ENCODE measurements around the gene PPIF. TPM values are rescaled to one million over a fixed set of nuclear protein-coding genes. Genes with fewer than 3 reads are reported as not detected.

Gene PPIF
- total RNA-seq, 4 donors from 2014 or later: 37.2 to 149 (median 51.6) TPM

DNA sequence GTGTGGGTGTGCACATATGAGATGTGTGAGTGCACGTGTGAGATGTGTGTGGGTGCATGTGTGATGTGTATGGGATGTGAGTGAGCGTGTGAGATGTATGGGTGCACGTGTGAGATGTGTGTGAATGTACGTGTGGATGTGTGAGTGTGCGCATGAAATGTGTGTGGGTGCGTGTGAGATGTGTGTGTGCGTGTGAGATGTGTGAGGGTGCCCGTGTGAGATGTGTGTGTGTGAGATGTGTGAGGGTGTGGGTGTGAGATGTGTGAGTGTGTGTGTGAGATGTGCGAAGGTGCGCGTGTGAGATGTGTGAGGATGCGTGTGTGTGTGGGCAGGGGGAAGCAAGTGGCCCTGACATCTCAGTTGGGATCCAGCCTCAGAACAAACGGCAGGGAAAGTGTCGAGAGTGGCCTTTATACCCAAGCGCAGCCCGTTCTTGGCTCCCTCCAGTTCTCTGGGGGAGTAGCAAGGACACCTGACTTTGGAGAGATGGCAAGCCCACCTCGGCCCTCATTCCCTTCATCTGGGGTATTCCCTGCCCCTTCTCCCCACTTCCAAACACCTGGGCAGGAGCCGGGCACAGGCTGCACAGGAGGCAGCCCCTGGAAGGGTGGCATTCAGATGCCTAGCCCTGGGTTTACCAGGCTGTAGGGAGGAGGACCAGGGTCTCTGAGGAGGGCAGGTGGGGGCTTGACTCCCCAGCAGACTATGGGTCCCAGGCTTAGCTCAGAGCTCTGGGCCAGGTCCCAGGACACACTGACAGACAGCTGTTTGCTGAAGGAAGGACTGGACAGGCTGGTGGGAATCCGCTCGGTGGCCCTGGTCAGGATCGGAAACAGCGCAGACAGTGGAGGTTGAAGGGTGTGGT is 31.6 kb downstream of the PPIF start:
- no peak overlapping the region for H3K4me3 ChIP-seq
- H3K27ac ChIP-seq: peak overlapping the region; percentile 62 to 91 (median 86)
- H3K9me3 ChIP-seq: no peaks in the 10 kb centered on the region
- no peaks in the 10 kb centered on the region for H3K27me3 ChIP-seq
- H3K4me1 ChIP-seq: peaks cover 30 to 47% (median 36%) of the 10 kb centered on the region in 4 donors
- in situ Hi-C loops (cut with MboI; ENCODE audit: low pct_ligation_motif_present in 1 of 4, low pct_unique_long_range_greater_than_20kb in 1 of 4, low sequenced_read_pairs in 3 of 4): loop anchor here (5.0 to 10.0 kb wide), 3 partner anchors 86 to 96 kb away; no protein-coding TSS in a partner anchor
- TF ChIP-seq POLR2AphosphoS5 (IDR thresholded peaks at IDR 0.05) (no peak), EP300 (IDR thresholded peaks at IDR 0.05; ENCODE audit: low read depth) (no peak), POLR2A (IDR thresholded peaks at IDR 0.05) (no peak)
- TF ChIP-seq, protein P1, sequence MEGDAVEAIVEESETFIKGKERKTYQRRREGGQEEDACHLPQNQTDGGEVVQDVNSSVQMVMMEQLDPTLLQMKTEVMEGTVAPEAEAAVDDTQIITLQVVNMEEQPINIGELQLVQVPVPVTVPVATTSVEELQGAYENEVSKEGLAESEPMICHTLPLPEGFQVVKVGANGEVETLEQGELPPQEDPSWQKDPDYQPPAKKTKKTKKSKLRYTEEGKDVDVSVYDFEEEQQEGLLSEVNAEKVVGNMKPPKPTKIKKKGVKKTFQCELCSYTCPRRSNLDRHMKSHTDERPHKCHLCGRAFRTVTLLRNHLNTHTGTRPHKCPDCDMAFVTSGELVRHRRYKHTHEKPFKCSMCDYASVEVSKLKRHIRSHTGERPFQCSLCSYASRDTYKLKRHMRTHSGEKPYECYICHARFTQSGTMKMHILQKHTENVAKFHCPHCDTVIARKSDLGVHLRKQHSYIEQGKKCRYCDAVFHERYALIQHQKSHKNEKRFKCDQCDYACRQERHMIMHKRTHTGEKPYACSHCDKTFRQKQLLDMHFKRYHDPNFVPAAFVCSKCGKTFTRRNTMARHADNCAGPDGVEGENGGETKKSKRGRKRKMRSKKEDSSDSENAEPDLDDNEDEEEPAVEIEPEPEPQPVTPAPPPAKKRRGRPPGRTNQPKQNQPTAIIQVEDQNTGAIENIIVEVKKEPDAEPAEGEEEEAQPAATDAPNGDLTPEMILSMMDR (IDR thresholded peaks at IDR 0.05): no peak
- peak; percentile 6 for DNase-seq
- intact Hi-C loops (cut with DNase I; ENCODE audit: low total_unique reads): no loop called here
- no peaks in the 10 kb centered on the region for H3K36me3 ChIP-seq
- 77 to 90% methylated on average over 11 to 22 of the region's 22 CpGs for WGBS, 2 donors (ENCODE audit: low coverage in 1 of 2)

DNA sequence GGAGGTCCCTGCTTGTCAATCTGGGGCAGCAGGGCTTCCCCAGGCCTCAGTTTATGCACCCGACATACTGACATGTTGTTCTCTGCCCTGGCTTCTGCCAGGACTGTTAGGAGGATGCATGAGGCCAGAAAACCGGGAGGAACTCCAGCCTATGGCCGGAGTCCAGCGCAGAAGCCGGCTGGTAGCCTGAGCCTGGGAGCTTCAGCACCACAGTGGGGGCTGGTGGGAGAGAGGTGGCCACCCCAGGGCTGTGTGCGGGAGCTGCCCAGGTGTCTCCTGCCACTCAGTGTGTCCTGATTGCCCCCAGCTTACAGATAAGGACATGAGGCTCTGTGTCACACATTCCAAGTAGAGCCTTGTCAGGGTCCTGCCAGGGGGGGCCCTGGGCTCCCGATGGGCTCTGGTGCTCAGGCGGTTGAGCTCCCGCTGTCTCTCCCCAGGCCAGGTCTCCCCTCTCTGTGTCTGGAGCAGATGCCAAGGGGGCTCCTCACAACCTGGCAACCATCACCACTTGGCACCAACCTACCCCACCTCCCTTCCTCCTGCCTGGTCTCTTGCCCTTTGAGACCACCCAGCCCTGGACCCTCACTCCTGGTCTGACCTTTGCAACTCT is 32.3 kb downstream of the PPIF start:
- Histone ChIP-seq H3K27me3 (no peaks in the 10 kb centered on the region), H3K4me1 (peaks cover 30 to 47% (median 36%) of the 10 kb centered on the region in 4 donors), H3K4me3 (no peak overlapping the region), H3K27ac (peak overlapping the region; percentile 62 to 91 (median 86)), H3K9me3 (no peaks in the 10 kb centered on the region), H3K36me3 (no peaks in the 10 kb centered on the region)
- 60% methylated on average over 6 of the region's 9 CpGs; no CpG with 5 or more reads in 1 of the 2 donors for WGBS, 2 donors (ENCODE audit: low coverage in 1 of 2)
- in situ Hi-C loops (cut with MboI; ENCODE audit: low pct_ligation_motif_present in 1 of 4, low pct_unique_long_range_greater_than_20kb in 1 of 4, low sequenced_read_pairs in 3 of 4) (loop anchor here (5.0 to 10.0 kb wide), 3 partner anchors 85 to 95 kb away; no protein-coding TSS in a partner anchor), intact Hi-C loops (cut with DNase I; ENCODE audit: low total_unique reads) (no loop called here)
- TF ChIP-seq EP300 (IDR thresholded peaks at IDR 0.05; ENCODE audit: low read depth) (no peak), POLR2AphosphoS5 (IDR thresholded peaks at IDR 0.05) (no peak), POLR2A (IDR thresholded peaks at IDR 0.05) (no peak)
- TF ChIP-seq, protein P1 (IDR thresholded peaks at IDR 0.05): no peak
- peak; percentile 20 for DNase-seq

DNA sequence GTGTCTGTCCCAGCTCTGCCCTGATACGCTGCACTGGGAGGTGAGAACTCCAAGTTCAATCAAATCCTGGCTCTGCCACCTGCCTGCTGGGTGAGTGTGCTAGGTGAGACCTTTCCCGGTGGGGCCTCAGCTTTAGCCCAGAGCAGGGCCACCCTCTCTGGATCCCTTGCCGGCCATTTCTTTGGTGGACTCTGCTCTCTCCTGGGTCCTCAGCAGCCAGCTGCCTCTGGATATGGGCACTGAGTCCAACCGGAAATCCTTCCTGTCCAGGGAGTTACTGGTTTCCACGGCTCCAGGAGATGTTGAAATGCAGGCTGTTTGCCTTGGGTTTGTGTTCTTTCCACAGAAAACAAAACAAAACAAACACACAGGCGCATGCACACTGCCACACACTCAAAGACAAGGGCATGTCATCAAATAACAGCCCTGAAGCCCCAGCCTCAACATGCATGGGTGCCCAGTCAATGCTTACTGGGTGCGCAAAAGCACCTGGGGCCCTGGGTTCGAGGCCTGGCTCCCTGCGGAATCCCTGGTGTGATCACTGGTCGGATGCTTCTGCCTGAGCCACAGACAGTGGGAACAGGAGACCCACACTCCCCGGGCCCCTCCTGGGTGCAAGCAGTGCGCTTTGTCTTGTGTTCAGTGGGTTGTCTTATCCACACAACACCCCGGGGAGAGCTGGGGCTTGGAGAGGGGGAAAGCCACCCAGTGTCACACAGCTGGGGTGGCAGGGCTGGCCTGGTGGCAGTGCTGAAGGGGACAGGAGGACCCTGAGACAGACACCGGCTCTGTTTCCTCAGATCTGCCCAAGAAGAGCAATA is 33.1 kb downstream of the PPIF start:
- TF ChIP-seq POLR2AphosphoS5 (IDR thresholded peaks at IDR 0.05) (peak in 1 of 3 donors; percentile 38), EP300 (IDR thresholded peaks at IDR 0.05; ENCODE audit: low read depth) (no peak), POLR2A (IDR thresholded peaks at IDR 0.05) (no peak)
- TF ChIP-seq, protein P1 (IDR thresholded peaks at IDR 0.05): no peak
- 54% methylated on average over 14 of the region's 14 CpGs; no CpG with 5 or more reads in 1 of the 2 donors for WGBS, 2 donors (ENCODE audit: low coverage in 1 of 2)
- peak overlapping the region; percentile 62 to 91 (median 86) for H3K27ac ChIP-seq
- H3K9me3 ChIP-seq: no peaks in the 10 kb centered on the region
- in situ Hi-C loops (cut with MboI; ENCODE audit: low pct_ligation_motif_present in 1 of 4, low pct_unique_long_range_greater_than_20kb in 1 of 4, low sequenced_read_pairs in 3 of 4) (no loop called here), intact Hi-C loops (cut with DNase I; ENCODE audit: low total_unique reads) (no loop called here)
- H3K4me3 ChIP-seq: no peak overlapping the region
- peaks cover 28 to 40% (median 33%) of the 10 kb centered on the region in 4 donors for H3K4me1 ChIP-seq
- H3K27me3 ChIP-seq: no peaks in the 10 kb centered on the region
- DNase-seq: peak; percentile 40
- H3K36me3 ChIP-seq: no peaks in the 10 kb centered on the region

All from transverse colon (tissue), 4 donors.